ENCODE results near the gene ZFP1. TPM values are rescaled to one million over a fixed set of nuclear protein-coding genes. Genes with fewer than 3 reads are reported as not detected.

Gene ZFP1
- total RNA-seq, 1 donor from 2014 or later = 11.3 TPM

DNA sequence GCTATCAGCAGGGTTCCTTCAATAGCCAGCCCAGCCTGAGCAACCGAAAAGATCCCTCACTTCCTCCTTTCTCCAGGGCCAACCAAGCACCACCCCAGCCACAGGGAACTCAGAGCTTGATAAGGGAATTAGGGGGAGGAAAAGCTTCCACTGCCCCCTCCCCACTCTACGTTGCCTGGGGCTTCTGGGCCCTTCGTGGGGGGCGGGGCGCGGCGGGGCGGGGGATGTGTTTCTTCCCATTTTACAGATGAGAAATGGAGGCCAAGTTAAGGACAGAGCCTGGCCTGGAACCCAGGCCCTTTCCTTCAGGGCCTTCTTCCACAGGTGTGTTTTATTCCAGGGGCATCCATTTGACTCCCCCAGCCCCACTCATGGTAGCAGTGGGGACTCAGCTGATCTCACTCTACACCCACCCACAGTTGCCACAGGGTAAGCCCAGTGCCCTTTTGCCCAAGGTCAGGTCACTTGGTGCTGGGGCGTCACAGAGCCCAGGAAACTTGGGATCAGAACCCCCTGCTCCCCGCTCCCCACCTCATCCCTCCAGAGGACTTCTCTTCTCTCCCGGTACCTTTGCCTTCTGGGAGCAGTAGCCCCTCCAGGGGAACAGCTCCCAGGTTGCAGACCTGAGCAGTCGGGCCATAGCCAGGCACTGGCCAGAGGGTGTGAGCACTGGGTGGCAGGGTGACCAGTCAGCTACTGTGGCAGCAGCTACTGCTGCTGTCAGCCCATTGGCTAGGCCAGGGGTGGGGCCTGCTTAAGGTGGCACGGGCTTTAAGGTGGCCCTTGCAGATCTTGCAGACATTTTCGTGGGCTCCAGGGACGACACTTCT lies 32.0 kb upstream of the ZFP1 start, which contains the start of gene LDHD:
LDHD (minus strand) TSS at position 700 of the 830 bp plus-strand sequence; CDS start at position 640, 60 bp downstream.
- intact Hi-C loops (cut with DNase I) = no loop called here
- H3K36me3 ChIP-seq = no peaks in the 10 kb centered on the region
- H3K27ac ChIP-seq = peak within 1 kb of the TSS; percentile 43
- peak within 1 kb of the TSS; percentile 48 to 52 for H3K4me3 ChIP-seq
- H3K27me3 ChIP-seq = no peaks in the 10 kb centered on the region
- H3K4me1 ChIP-seq = peaks cover 25% of the 10 kb centered on the region
- DNase-seq (ENCODE audit: extremely low spot score in 2 of 2) = no peak
- peak in 1 of 2 donors; percentile 71 for TF ChIP-seq POLR2AphosphoS5 (IDR thresholded peaks at IDR 0.05; ENCODE audit: insufficient read depth in 1 of 2, low read depth in 1 of 2)
- TF ChIP-seq, protein P1, sequence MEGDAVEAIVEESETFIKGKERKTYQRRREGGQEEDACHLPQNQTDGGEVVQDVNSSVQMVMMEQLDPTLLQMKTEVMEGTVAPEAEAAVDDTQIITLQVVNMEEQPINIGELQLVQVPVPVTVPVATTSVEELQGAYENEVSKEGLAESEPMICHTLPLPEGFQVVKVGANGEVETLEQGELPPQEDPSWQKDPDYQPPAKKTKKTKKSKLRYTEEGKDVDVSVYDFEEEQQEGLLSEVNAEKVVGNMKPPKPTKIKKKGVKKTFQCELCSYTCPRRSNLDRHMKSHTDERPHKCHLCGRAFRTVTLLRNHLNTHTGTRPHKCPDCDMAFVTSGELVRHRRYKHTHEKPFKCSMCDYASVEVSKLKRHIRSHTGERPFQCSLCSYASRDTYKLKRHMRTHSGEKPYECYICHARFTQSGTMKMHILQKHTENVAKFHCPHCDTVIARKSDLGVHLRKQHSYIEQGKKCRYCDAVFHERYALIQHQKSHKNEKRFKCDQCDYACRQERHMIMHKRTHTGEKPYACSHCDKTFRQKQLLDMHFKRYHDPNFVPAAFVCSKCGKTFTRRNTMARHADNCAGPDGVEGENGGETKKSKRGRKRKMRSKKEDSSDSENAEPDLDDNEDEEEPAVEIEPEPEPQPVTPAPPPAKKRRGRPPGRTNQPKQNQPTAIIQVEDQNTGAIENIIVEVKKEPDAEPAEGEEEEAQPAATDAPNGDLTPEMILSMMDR (IDR thresholded peaks at IDR 0.05) = no peak
- no peaks in the 10 kb centered on the region for H3K9me3 ChIP-seq

DNA sequence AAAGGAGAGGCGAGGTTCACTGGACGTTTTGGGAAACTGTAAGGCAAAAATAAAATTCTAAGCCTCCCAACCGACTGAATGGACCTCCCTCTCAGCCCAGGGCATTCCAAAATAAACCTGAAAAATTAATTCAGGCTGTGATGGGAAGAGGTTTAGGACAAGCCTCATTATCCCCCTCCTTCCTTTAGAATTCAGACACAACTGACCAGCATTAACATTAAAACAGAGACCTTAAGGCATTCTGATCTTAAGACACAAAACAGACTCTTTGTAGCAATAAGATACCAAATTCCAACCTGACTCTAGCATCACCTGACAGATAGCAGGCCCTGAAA lies 31.4 kb upstream of the ZFP1 start:
- Histone ChIP-seq H3K36me3 (no peaks in the 10 kb centered on the region), H3K27ac (peak overlapping the region; percentile 43), H3K4me1 (peaks cover 19% of the 10 kb centered on the region), H3K9me3 (no peaks in the 10 kb centered on the region), H3K27me3 (no peaks in the 10 kb centered on the region), H3K4me3 (peak overlapping the region; percentile 48 to 52)
- TF ChIP-seq POLR2AphosphoS5 (IDR thresholded peaks at IDR 0.05; ENCODE audit: insufficient read depth in 1 of 2, low read depth in 1 of 2) = no peak
- no peak for TF ChIP-seq POLR2A (IDR thresholded peaks at IDR 0.05)
- TF ChIP-seq, protein P1 (IDR thresholded peaks at IDR 0.05) = no peak
- no peak for DNase-seq (ENCODE audit: extremely low spot score in 2 of 2)
- intact Hi-C loops (cut with DNase I) = no loop called here

DNA sequence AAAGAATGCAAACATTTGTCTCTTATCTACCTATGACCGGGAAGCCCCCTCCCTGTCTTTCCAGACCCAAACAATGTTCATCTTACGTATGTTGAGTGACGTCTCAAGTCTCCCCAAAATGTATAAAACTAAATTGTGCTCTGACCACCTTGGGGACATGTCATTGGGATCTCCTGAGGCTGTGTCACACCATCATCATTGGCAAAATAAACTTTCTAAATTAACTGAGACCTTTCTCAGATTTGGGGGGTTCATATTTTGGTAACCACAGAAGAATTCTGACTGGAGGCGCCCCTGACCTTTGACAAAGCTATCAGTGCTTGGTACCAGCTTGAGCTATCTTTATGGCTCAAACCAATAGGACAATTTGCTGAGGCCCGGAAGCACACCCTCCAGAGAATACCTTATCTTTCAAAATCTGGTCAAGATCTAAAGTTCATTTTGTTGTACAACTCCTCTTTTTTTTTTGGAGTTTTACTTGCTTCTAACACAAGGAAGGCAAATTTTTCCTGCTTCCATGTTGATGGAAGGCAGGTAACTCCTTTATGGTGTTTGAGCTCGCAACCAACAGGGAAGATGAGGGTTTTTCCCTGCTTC lies 29.3 kb upstream of the ZFP1 start:
- intact Hi-C loops (cut with DNase I) = no loop called here
- no peak for TF ChIP-seq POLR2AphosphoS5 (IDR thresholded peaks at IDR 0.05; ENCODE audit: insufficient read depth in 1 of 2, low read depth in 1 of 2)
- TF ChIP-seq, protein P1 (IDR thresholded peaks at IDR 0.05) = no peak
- H3K9me3 ChIP-seq = no peaks in the 10 kb centered on the region
- H3K4me1 ChIP-seq = peaks cover 19% of the 10 kb centered on the region
- H3K27ac ChIP-seq = no peak overlapping the region
- H3K4me3 ChIP-seq = no peak overlapping the region
- no peak for DNase-seq (ENCODE audit: extremely low spot score in 2 of 2)
- no peaks in the 10 kb centered on the region for H3K36me3 ChIP-seq
- no peaks in the 10 kb centered on the region for H3K27me3 ChIP-seq

DNA sequence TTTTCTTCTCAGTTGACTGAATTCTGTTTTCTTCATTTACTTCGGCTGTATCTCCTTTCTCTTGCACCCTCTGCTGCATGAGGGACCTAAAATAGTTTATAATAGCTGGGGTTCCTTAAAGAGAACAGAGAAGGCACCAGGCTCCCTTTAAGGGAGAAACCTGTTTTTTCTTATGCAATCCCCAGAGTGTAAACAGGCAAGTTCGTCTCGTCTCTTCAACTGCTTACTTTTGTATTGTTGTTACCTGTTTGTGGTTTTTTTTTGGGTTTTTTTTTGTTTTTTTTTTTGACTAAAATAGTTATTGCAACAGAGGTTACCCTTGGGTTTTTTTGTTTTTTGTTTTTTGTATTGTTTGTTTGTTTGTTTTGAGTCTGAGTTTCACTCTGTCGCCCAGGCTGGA lies 28.1 kb upstream of the ZFP1 start:
- Histone ChIP-seq H3K9me3 (no peaks in the 10 kb centered on the region), H3K4me1 (peaks cover 17% of the 10 kb centered on the region), H3K4me3 (no peak overlapping the region), H3K27ac (no peak overlapping the region), H3K27me3 (no peaks in the 10 kb centered on the region), H3K36me3 (no peaks in the 10 kb centered on the region)
- no peak for DNase-seq (ENCODE audit: extremely low spot score in 2 of 2)
- intact Hi-C loops (cut with DNase I) = no loop called here
- TF ChIP-seq POLR2AphosphoS5 (IDR thresholded peaks at IDR 0.05; ENCODE audit: insufficient read depth in 1 of 2, low read depth in 1 of 2) (no peak), POLR2A (IDR thresholded peaks at IDR 0.05) (no peak)
- TF ChIP-seq, protein P1 (IDR thresholded peaks at IDR 0.05) = no peak

Measured in vagina (tissue), 2 donors.